Loucy (cell line): ENCODE results near the gene TMEM129.

Experiments
- H2AFZ ChIP-seq: fragments of 200-600 bp; sonication (generic); 2 replicates; pipeline ENCODE4 v1.6.0; 2016; ENCODE audit warnings: antibody characterized with exemption, mild to moderate bottlenecking, low read length, moderate library complexity
- H3F3A ChIP-seq: fragments of 200-600 bp; 2 replicates; pipeline ENCODE4 v1.6.0; 2016; ENCODE audit warnings: antibody characterized with exemption, low read depth, mild to moderate bottlenecking
- H3K27me3 ChIP-seq: fragments of 200-600 bp; sonication (generic); 2 replicates; pipeline ENCODE4 v1.6.1; 2014; ENCODE audit warnings: low read length, mild to moderate bottlenecking; ENCODE audit not compliant: insufficient read depth, poor library complexity, severe bottlenecking
- H3K36me3 ChIP-seq: fragments of 200-600 bp; sonication (generic); 2 replicates; pipeline ENCODE4 v1.6.1; 2016; ENCODE audit warnings: low read length; ENCODE audit not compliant: insufficient read depth
- H3K4me1 ChIP-seq: fragments of 200-600 bp; sonication (generic); 2 replicates; pipeline ENCODE4 v1.5.1; 2014; ENCODE audit warnings: low read length, mild to moderate bottlenecking; ENCODE audit not compliant: insufficient read depth, poor library complexity, severe bottlenecking
- H3K4me2 ChIP-seq: fragments of 200-600 bp; sonication (generic); 2 replicates; pipeline ENCODE4 v1.6.0; 2014; ENCODE audit warnings: antibody characterized with exemption, low read length, low read depth, mild to moderate bottlenecking; ENCODE audit not compliant: poor library complexity, severe bottlenecking
- H3K4me3 ChIP-seq: fragments of 200-600 bp; sonication (generic); 2 replicates; pipeline ENCODE4 v1.5.1; 2014; ENCODE audit warnings: low read length, mild to moderate bottlenecking, mixed read lengths; ENCODE audit not compliant: poor library complexity, severe bottlenecking
- H3K79me2 ChIP-seq: fragments of 200-600 bp; sonication (generic); 2 replicates; pipeline ENCODE4 v1.6.1; 2014; ENCODE audit warnings: low read length; ENCODE audit not compliant: insufficient read depth
- H3K9ac ChIP-seq: fragments of 200-600 bp; sonication (generic); 2 replicates; pipeline ENCODE4 v1.6.0; 2014; ENCODE audit warnings: mild to moderate bottlenecking, low read depth, low read length, moderate library complexity; ENCODE audit not compliant: poor library complexity, severe bottlenecking
- H3K9me2 ChIP-seq: fragments of 200-600 bp; sonication (generic); replicated peaks from 2 replicates; pipeline ENCODE4 v1.6.1; 2016; ENCODE audit warnings: low read depth, low read length, mixed read lengths
- H3K9me3 ChIP-seq: fragments of 200-600 bp; sonication (generic); 2 replicates; pipeline ENCODE4 v1.6.1; 2014; ENCODE audit warnings: mild to moderate bottlenecking, antibody characterized with exemption, low read length, low read depth; ENCODE audit not compliant: insufficient read depth
- H4K20me1 ChIP-seq: fragments of 200-600 bp; sonication (generic); 2 replicates; pipeline ENCODE4 v1.6.0; 2014; ENCODE audit warnings: antibody characterized with exemption, low read length, mild to moderate bottlenecking; ENCODE audit not compliant: insufficient read depth, poor library complexity, severe bottlenecking
- EZH2phosphoT487 ChIP-seq: fragments of 200-600 bp; IDR thresholded peaks from 2 replicates; pipeline ENCODE4 v1.6.1; 2018; ENCODE audit warnings: antibody characterized with exemption, mild to moderate bottlenecking, moderate library complexity, borderline replicate concordance
- TF ChIP-seq, protein P1 (sequence below): fragments of 200-600 bp; sonication (generic); conservative IDR thresholded peaks from 2 replicates; pipeline ENCODE4 v1.5.1; 2014; ENCODE audit warnings: mild to moderate bottlenecking, antibody characterized with exemption, low read length

TMEM129 gene

DNA sequence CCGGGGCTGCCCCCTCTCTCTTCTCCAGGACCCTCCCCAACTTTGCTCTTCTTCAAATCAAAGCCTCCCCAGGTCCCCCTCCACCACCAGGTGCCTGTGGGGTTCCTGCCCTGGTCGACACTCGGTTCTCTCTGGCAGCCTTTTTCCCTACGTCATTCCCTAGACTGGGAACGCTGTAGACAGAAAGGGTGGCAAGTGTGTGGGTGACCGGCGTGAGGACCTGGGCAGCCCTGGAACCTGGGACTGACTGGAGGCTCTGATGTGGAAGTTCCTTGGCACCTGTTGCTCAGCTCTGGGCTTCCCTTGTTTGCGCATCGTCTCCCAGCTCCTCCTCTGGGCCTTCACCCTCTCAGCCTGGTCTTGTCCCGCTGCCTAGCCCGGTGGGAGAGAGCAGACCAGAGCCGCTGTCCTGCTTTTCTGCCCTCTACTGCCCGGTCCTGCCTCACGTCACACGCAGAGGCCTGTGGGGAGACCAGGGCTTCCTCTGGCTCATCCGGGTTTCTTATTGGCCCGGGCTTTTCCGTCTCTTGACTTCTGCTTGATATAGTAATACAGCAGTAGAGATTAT, 1.5 kb upstream of the TMEM129 start:
- no peaks in the 10 kb centered on the region for H3F3A ChIP-seq
- peaks cover 38% of the 10 kb centered on the region; the same call in 1 of the 2 replicates for H3K36me3 ChIP-seq
- TF ChIP-seq, protein P1, sequence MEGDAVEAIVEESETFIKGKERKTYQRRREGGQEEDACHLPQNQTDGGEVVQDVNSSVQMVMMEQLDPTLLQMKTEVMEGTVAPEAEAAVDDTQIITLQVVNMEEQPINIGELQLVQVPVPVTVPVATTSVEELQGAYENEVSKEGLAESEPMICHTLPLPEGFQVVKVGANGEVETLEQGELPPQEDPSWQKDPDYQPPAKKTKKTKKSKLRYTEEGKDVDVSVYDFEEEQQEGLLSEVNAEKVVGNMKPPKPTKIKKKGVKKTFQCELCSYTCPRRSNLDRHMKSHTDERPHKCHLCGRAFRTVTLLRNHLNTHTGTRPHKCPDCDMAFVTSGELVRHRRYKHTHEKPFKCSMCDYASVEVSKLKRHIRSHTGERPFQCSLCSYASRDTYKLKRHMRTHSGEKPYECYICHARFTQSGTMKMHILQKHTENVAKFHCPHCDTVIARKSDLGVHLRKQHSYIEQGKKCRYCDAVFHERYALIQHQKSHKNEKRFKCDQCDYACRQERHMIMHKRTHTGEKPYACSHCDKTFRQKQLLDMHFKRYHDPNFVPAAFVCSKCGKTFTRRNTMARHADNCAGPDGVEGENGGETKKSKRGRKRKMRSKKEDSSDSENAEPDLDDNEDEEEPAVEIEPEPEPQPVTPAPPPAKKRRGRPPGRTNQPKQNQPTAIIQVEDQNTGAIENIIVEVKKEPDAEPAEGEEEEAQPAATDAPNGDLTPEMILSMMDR, result no peak
- TF ChIP-seq EZH2phosphoT487, result no peak
- H3K9me2 ChIP-seq, result no peaks in the 10 kb centered on the region
- peak overlapping the region; percentile 99 for H3K4me3 ChIP-seq
- H2AFZ ChIP-seq, result no peak overlapping the region
- H3K4me2 ChIP-seq, result peak overlapping the region; percentile 88
- peaks cover 93% of the 10 kb centered on the region for H3K79me2 ChIP-seq
- peak overlapping the region; percentile 97 for H3K9ac ChIP-seq
- H3K4me1 ChIP-seq, result peaks cover 24% of the 10 kb centered on the region
- H3K27me3 ChIP-seq, result no peaks in the 10 kb centered on the region
- no peaks in the 10 kb centered on the region for H3K9me3 ChIP-seq
- peaks cover 59% of the 10 kb centered on the region for H4K20me1 ChIP-seq

DNA sequence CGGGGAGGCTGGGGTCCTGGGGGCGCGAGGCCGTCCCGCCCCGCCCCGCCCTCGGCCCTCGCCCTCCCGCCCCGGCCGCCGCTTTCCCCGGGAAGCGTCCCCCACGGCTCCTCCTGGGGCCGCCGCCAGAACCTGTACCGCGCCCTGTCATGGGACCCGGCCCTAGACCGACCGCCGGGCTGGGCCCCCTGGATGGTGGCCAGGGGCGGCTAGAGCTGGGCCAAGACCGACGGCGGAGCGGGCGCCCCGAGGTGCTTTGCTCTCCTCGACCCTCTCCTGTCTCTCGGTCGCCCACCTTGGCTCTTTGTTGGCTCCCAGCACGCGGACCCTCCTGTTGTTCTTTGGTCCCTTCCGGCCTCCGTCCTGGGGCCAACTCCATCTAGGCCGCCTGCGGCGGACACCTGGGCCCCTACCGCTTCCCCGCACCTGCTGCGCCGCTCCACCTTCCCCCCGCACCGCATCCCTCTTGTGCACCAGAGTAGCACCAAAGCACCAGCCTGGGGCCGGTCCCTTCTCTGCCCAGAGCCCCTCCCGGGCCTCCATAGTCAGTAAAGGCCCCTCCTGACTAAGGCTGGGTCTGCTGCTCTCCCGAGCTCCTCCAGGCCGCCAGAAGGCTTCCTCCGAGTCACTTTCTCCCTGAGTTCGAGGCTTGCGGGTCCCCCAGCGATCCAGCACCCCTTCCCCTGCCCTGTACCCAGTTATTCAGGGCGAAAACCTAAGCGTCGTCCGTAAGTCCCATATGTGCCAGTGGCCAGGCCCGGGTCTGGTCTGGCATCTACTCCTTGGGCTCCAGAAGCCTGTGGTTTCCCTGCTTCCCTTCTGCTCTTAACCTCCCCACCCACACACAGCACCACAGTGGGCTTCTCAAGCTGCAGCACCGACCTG, 785 bp upstream of the TMEM129 start:
- peaks cover 93% of the 10 kb centered on the region for H3K79me2 ChIP-seq
- peak overlapping the region; percentile 99 for H3K4me3 ChIP-seq
- peaks cover 24% of the 10 kb centered on the region for H3K4me1 ChIP-seq
- H3K9me3 ChIP-seq, result no peaks in the 10 kb centered on the region
- TF ChIP-seq, protein P1, result no peak
- TF ChIP-seq EZH2phosphoT487, result no peak
- H4K20me1 ChIP-seq, result peaks cover 55% of the 10 kb centered on the region
- peaks cover 31% of the 10 kb centered on the region; the same call in 1 of the 2 replicates for H3K36me3 ChIP-seq
- peak overlapping the region; percentile 47; the same call in 1 of the 2 replicates for H2AFZ ChIP-seq
- peak overlapping the region; percentile 88 for H3K4me2 ChIP-seq
- no peaks in the 10 kb centered on the region for H3K9me2 ChIP-seq
- H3F3A ChIP-seq, result no peaks in the 10 kb centered on the region
- H3K9ac ChIP-seq, result peak overlapping the region; percentile 97
- H3K27me3 ChIP-seq, result no peaks in the 10 kb centered on the region

DNA sequence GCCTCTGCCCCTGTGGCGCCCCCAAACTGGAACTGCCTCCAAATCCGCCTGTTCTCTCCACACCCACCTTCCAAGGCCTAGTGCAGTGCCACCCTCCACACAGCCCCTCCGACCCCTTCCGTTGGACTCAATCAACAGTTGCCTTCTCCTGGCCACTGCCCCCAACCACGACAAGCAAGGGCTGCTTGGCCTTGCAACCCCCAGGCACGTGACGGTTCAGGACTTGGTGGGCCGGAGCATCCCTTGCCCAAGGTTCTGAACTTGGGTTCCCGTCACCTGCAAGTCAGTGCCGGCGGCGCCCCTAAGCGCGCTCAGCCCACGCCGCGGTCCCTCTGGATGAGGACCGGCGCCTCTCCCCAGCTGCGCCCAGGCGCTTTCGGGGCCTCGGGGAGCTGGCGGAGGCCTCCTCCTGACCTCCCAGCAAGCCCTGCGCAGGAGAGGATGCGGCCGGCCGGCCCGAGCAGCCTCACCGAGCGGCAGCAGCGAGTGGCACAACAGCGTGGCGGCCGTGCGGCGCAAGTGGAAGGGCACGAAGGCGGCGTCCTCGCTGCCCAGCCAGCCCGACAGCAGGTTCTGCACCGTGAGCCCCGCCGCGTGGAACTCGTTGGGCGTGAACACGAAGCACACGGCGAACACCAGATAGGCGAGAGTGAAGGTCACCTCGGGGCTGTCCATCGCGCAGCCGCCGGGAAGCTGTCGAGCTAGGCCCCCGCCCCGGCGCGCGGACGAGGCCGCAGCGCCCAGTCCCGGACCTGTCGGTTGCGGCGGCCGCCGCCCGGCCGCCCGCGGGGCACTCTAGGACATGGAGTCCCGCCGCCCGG, 750 bp downstream of the TMEM129 start:
- Histone ChIP-seq H3K4me3 (peak overlapping the region; percentile 91), H3K9me2 (no peaks in the 10 kb centered on the region), H3F3A (no peaks in the 10 kb centered on the region), H2AFZ (peak overlapping the region; percentile 62), H3K27me3 (no peaks in the 10 kb centered on the region), H4K20me1 (peaks cover 58% of the 10 kb centered on the region), H3K9ac (peak overlapping the region; percentile 84), H3K9me3 (no peaks in the 10 kb centered on the region), H3K36me3 (peaks cover 18% of the 10 kb centered on the region; the same call in 1 of the 2 replicates), H3K4me1 (peaks cover 24% of the 10 kb centered on the region), H3K79me2 (peaks cover 93% of the 10 kb centered on the region), H3K4me2 (peak overlapping the region; percentile 97)
- TF ChIP-seq, protein P1, result no peak
- TF ChIP-seq EZH2phosphoT487, result no peak
